Pancreas (tissue), 10 donors: ENCODE measurements around the gene PLAC8. TPM values are rescaled to one million over a fixed set of nuclear protein-coding genes. Genes with fewer than 3 reads are reported as not detected.
"Not testable (repeated sequence)": the region's sequence is repeated elsewhere in the genome, so short reads cannot be mapped to it uniquely, and the experiment has no call there.

Experiments
- ATAC-seq, 4 donors: fragments of 200-7000 bp; cut with Tn5 transposase; one replicate each; pipeline versions ENCODE4 v1.8.0 to v1.9.1; 2020; ENCODE audit warnings: mild to moderate bottlenecking in 4 of 4, moderate library complexity in 4 of 4
- DNase-seq, 6 donors: peaks; one replicate each; pipeline ENCODE4 v3.0.0-alpha.2; 2020
- FAIRE-seq: peaks from 2 replicates; lab custom pipeline; 2012; peaks lifted over from hg19 to GRCh38; lab: Jason Lieb, UNC
- H3K27ac ChIP-seq, 4 donors: fragments of 200-600 bp; sonication (generic); 1 replicate in 3 of 4; 2 replicates in 1 of 4; pipeline versions ENCODE4 v1.5.0 to v1.8.0; 2020
- H3K27me3 ChIP-seq, 4 donors: fragments of 200-600 bp; one replicate each; pipeline ENCODE4 v1.8.0; 2021
- H3K36me3 ChIP-seq, 3 donors: fragments of 200-600 bp; sonication (generic) in 1 of 3; one replicate each; pipeline versions ENCODE4 v1.5.0 to v1.8.0; 2020 to 2021
- H3K4me1 ChIP-seq, 3 donors: fragments of 200-600 bp; one replicate each; pipeline ENCODE4 v1.8.0; 2021
- H3K4me3 ChIP-seq, 4 donors: fragments of 200-600 bp; sonication (generic) in 2 of 4; one replicate each; pipeline versions ENCODE4 v1.5.0 to v1.8.0; 2020 to 2021
- H3K9me3 ChIP-seq, 4 donors: fragments of 200-600 bp; one replicate each; pipeline ENCODE4 v1.8.0; 2021
- CTCF ChIP-seq, 4 donors: fragments of 200-600 bp; sonication (generic) in 3 of 4; IDR thresholded peaks; one replicate each; pipeline versions ENCODE4 v1.5.0 to v1.8.0; 2021; ENCODE audit warnings: antibody characterized with exemption in 4 of 4
- WGBS, 2 donors: extraction: QIAGEN DNeasy Blood & Tissue Kit; methylation state at CpG; one replicate each; pipeline ENCODE4 v1.1.7; 2013; 5-methylcytosine and 5-hydroxymethylcytosine counted together
- intact Hi-C, 3 donors: fragments of 100-400 bp; cut with DNase I; formaldehyde crosslinking; loops; one replicate each; pipeline versions ENCODE4 v1.11.1 to v1.14.2; 2022
- polyA plus RNA-seq, 2 donors: library from polyadenylated mRNA; stranded (reverse); fragments of 200-250 nt; gene quantifications; one replicate each; pipeline ENCODE4 v1.2.3, GENCODE V29; 2013
- total RNA-seq, 6 donors: library from RNA; stranded (reverse); fragmentation: NEBNext Ultra II Directional in 4 of 6; extraction: Animal tissue kit (Norgen Biotek cat#: 25700) in 4 of 6; gene quantifications; one replicate each; pipeline versions ENCODE4 v1.2.1 to v1.2.4, GENCODE V29; 2021 to 2023
- donor health status: healthy with polysubstance abuse.
- donor health status: DM: no; HTN: no; CAD: no; lungs with moderate emphysema.
- donor health status: DM: no; HTN: no; CAD: no.
- donor health status: control.
- donor health status: control.
- donor health status: Bipolar disorder and iron deficiency.
- donor health status: DM: yes; HTN: yes; CAD: no.
- donor health status: DM: no; HTN: no; CAD: no.
- donor health status: DM: no; HTN: no; CAD: no.
- donor health status: DM: yes; HTN: yes; CAD: no.

PLAC8 gene
- total and polyA plus RNA-seq, 8 donors, result 0.93 to 10.0 (median 2.1) TPM

GRCh38 chr4:83112678-83113428 is 1.7 kb downstream of the PLAC8 start:
- 83 to 90% methylated on average over 16 of the region's 16 CpGs for WGBS, 2 donors
- H3K4me1 ChIP-seq, result no peaks in the 10 kb centered on the region
- DNase-seq (no peak), ATAC-seq (no peak), FAIRE-seq (no peak)
- intact Hi-C loops, result no loop called here
- no peak overlapping the region for H3K27ac ChIP-seq
- no peaks in the 10 kb centered on the region for H3K36me3 ChIP-seq
- no peak for TF ChIP-seq CTCF (IDR thresholded peaks at IDR 0.05)
- no peaks in the 10 kb centered on the region for H3K27me3 ChIP-seq
- H3K9me3 ChIP-seq, result no peaks in the 10 kb centered on the region
- H3K4me3 ChIP-seq, result no peak overlapping the region

GRCh38 chr4:83112231-83112630 is 2.3 kb downstream of the PLAC8 start:
- FAIRE-seq (no peak), DNase-seq (no peak), ATAC-seq (no peak)
- no peak for TF ChIP-seq CTCF (IDR thresholded peaks at IDR 0.05)
- H3K9me3 ChIP-seq, result no peaks in the 10 kb centered on the region
- H3K27ac ChIP-seq, result no peak overlapping the region
- H3K27me3 ChIP-seq, result no peaks in the 10 kb centered on the region
- WGBS, 2 donors, result 84% methylated on average over 2 of the region's 2 CpGs
- H3K4me1 ChIP-seq, result no peaks in the 10 kb centered on the region
- H3K4me3 ChIP-seq, result no peak overlapping the region
- intact Hi-C loops, result no loop called here
- H3K36me3 ChIP-seq, result no peaks in the 10 kb centered on the region

GRCh38 chr4:83111751-83112141 is 2.8 kb downstream of the PLAC8 start:
- H3K4me1 ChIP-seq, H3K27me3 ChIP-seq, FAIRE-seq, DNase-seq, H3K27ac ChIP-seq, H3K36me3 ChIP-seq, intact Hi-C loops, H3K4me3 ChIP-seq, H3K9me3 ChIP-seq, ATAC-seq: not testable (repeated sequence)
- WGBS, 2 donors, result 85 to 91% methylated on average over 7 of the region's 7 CpGs

GRCh38 chr4:83110970-83111750 is 3.4 kb downstream of the PLAC8 start:
- DNase-seq (no peak), ATAC-seq (no peak), FAIRE-seq (no peak)
- TF ChIP-seq CTCF (IDR thresholded peaks at IDR 0.05), result no peak
- Histone ChIP-seq H3K36me3 (no peaks in the 10 kb centered on the region), H3K9me3 (no peaks in the 10 kb centered on the region), H3K27ac (peak overlapping the region in 1 of 4 donors; percentile 66), H3K27me3 (no peaks in the 10 kb centered on the region), H3K4me3 (no peak overlapping the region), H3K4me1 (no peaks in the 10 kb centered on the region)
- WGBS, 2 donors, result 64 to 75% methylated on average over 8 of the region's 8 CpGs
- intact Hi-C loops, result no loop called here

- intact Hi-C loops, result no loop called here
- no peaks in the 10 kb centered on the region for H3K9me3 ChIP-seq
- no peaks in the 10 kb centered on the region for H3K27me3 ChIP-seq
- peak; percentile 85 to 94 (median 88) for DNase-seq
- ATAC-seq, result peak; percentile 96 to 97 (median 96)
- no peaks in the 10 kb centered on the region for H3K4me1 ChIP-seq
- H3K27ac ChIP-seq, result peak overlapping the region; percentile 28 to 66 (median 58)
- FAIRE-seq, result no peak
- 1 to 2% methylated on average over 18 of the region's 18 CpGs for WGBS, 2 donors
- TF ChIP-seq CTCF (IDR thresholded peaks at IDR 0.05), result peak; percentile 25 to 36 (median 30)
- H3K4me3 ChIP-seq, result peak overlapping the region; percentile 51 to 63 (median 51)
- H3K36me3 ChIP-seq, result no peaks in the 10 kb centered on the region
These were observed 4.1 kb downstream of the PLAC8 start for GRCh38 chr4:83110223-83110945.
